B cell (primary cell): ENCODE measurements around the gene POU3F3.

Experiments used
- CTCF ChIP-seq: fragments of 200-600 bp; IDR thresholded peaks from one replicate; pipeline ENCODE4 v1.8.0; 2022; ENCODE audit warnings: antibody characterized with exemption, mild to moderate bottlenecking
- EZH2 ChIP-seq: IDR thresholded peaks from 2 replicates; pipeline ENCODE4 v1.6.1; 2012; ENCODE audit warnings: borderline replicate concordance, low read depth, mild to moderate bottlenecking, moderate library complexity, low read length; ENCODE audit not compliant: insufficient read depth, poor library complexity, severe bottlenecking

GRCh38 chr2:104818264-104818663, 35.7 kb upstream of the POU3F3 start:
- no peak for TF ChIP-seq CTCF
- no peak for TF ChIP-seq EZH2
